Hypothalamus (tissue), 51 donors: ENCODE measurements around the gene OSMR.
"Not testable (repeated sequence)": the region's sequence is repeated elsewhere in the genome, so short reads cannot be mapped to it uniquely, and the experiment has no call there.

Source experiments
- DNase-seq, 51 donors: peaks; one replicate each; lab custom pipeline; 2025; lab: John Stamatoyannopoulos, UW

OSMR gene

DNA sequence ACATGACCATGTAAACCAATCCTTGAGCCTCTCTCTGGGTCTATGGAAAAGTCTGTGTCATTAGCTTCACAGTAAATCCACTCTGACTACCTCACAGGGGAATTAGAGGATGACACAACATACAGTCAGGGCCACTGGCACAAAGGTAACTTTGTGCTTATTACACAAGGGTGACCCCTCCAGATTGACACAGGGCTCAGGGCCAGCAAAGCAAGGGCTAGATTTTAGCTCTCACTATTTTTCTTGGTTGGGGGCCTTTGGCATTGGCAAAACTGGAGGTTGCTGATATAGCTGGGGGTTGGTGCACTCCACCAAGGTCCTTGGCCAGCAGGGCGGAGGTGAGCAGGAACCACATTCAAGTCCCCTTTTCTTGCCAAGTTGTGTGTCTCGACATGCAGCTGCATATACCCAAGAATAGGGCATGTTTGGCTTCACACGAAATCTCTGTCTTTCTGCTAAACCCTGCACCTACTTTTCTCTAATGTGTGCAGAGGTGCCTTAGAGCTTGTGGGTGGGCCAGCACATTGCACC lies 15.2 kb upstream of the OSMR start:
- no peak for DNase-seq

DNA sequence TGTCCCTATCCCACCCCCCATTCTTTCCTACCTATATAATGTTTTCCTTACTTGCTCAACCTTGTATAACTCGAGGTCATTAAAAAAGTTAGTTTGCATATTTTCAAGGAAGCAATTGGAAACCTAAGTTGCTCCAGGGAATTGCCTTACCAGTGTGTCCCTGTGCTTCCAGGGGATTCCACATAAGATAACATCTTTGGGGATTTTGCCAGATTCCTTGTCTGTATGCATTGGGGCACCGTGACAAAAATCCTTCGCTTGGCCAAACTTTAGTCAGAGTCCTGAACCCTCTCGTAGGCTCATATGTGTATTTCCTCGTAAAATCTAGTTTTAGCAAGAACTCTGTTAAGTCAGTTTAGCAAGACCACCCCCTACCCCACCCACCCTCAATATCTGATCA lies 14.7 kb upstream of the OSMR start:
- no peak for DNase-seq

DNA sequence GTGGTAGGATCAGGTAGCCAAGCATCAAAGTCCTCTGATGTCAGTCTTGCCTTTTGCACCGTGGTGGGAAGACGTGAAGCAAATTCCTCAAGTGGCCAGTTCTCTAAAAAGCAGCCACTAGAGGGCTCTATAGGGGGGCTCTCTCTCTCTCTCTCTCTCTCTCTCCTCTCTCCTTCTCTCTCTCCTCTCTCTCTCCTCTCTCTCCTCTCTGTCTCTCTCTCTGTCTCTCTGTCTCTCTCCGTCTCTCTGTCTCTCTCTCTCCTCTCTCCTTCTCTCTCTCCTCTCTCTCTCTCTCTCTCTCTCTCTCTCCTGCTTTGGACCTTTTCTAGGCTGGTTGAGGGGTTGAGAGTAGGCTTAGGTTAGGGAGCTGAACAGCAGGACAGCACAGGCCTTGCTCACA lies 13.9 kb upstream of the OSMR start:
- no peak for DNase-seq

DNA sequence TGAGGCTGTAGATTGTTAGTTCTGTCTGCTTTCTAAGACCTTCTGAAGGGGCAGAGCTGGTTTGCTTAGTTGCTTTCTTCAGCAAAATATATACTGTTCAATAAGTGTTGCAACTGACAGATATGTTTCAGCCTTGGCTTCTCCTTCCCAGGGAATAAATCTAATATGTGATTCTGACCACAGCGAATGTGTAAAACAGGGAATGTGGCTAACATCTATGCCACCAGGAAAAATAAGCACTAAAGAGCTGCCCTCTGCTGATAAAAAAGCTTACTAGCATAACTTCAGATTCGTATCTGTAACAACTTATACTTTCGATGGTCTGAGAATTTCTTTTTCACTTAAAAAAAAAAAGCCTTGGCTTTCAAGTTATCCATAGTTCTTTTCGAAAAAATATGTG lies 13.0 kb upstream of the OSMR start:
- DNase-seq = no peak

DNA sequence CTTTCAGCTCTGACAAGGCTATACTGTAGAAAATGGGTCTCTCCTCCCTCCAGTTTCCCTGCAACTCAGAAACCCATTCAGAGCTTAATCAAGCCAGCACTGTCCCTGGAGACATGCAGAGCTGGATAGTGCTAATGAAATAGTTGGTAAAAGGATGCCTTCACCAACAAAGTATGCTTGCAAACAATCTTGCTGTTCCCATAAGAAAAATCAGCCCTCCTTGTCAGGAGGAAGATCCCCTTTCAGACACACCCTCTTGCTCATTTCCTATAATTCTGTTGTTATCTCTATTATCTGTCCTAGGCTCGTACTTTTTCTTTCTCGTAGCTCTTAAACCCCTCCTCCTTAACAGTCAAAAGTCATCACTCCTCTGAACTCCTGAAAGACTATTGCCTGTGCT lies 9.9 kb upstream of the OSMR start:
- no peak for DNase-seq

DNA sequence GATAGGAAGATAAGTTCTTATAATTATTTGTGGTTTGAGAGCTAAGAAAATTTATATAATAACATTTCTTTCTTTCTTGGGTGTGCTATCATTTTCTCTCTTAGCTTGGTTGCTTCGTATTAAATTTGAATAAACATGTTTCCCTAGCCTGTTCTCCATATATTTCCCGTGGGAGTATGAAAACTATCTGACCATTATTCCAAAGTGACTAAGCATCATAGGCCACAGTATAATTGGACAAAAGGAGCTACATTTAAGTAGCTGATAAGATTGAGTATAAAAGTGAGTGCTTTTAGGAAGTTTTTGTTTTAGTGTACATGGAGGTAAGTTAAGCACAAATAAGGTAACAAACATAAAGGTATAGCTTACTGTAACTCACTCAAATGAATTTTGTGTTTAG lies 8.4 kb upstream of the OSMR start:
- no peak for DNase-seq

DNA sequence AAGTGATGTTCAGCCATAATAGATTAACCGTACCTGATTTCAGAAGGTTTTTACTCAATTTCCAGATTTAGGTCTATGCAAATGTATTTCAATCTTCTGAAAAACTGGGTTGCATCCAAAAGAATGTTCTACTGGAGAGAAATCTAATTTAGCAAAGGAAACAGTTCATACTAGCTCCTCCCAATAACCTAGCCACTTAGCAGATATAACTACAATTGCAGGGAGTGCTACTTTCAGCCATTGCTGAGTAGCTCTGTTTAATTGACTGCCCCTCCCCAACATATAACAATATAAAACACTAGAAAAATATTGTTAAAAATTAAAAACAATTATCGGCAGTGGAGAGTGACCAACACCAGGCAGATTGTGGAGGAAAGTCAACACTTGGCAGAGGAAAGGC lies 7.9 kb upstream of the OSMR start:
- no peak for DNase-seq

DNA sequence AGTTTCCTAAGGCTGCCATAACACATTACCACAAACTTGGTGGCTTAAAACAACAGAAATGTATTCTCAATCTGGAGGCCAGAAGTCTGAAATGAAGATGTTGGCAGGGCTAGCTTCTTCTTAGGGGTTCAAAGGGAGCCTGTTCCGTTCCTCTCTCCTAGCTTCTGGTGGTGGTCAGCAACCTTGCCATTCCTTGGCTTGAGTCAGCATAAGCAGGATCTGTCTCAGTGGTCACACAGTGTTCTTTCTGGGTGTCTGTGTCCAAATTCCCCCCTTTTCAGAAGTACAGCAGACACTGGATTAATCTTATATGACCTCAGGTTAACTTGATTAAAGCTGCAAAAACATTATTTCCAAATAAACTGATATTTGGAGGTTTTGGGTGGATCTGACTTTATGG lies 2.1 kb upstream of the OSMR start:
- no peak for DNase-seq

DNA sequence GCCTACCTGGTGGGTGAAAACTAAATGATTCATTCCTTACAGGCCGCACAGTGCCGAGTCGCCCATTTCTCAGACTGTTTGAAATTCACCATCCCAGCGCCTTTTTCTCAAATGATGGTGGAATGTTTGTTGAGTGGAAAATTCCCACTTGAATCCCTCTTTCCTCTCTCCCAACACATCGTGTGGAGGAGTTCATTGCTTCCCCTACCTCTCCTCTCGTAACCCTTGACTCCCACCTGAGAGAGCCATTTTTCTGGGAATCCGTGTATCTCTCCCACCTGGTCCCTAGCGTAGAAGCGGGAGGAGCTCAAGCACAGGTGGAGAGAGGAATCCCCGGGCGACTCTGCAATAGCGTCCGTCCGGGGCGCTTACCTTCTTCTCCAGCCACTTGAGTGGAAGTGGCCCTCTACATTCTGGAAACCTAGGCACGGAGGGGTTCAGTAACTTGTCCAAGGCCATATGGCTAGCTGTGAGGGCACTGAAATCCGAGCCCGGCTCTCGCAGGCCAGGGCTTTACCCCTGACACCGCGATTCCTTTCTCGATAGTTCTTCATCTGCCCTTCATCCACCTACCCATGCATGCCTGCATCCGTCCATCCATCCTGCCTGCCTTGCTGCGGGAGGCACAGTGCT lies 683 bp downstream of the OSMR start:
- no peak for DNase-seq

DNA sequence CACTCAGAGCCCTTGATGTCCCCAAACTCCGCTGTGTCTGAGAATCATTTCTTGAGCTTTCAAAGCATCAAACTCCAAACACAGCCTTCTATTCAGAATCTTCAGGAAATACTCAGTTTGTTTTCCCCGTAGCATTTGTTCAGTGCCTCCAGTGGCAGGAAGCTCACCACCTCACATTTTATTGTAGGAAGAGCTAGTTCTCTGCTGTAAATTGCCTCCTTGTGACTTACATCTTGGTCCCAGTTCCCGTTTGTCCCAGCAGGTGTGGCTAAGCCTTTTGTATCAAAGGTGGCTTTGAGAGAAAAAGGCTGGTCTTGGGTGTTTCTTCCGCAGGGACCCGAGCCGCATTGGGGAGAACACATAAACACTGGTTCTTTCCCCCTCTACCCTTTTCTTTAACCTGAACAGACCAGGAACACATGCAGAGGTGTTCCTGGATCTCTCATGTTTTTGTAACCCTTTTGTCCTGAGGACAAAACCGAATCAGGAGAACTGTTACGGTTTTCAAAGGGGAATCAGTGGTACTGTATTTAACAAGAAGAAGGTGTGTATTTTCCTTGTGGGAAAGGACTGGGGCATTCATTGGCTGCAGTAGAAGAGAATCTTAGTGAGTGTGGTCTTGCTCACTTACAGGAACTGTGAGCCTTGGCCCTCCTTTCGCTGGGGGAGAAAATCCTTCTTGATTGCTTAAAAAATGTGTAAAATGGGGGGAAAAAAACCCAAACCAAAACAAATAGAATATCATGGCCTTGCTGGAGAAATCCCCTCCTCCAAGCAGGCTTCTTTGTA lies 1.9 kb downstream of the OSMR start:
- DNase-seq = no peak

DNA sequence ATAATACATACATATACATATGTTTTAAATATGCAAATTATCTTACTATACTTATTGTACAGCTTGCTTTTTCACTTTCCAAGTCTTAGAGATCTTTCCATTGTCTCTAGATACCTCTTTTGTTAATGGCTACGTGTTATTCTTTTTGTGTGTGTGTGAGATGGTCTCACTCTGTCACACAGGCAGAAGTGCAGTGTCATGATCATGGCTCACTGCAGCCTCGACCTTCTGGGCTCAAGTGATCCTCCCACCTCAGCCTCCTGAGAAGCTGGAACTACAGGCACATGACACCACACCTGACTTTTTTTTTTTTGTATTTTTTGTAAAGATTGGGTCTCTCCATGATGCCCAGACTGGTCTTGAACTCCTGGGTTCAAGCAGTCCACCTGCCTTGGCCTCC lies 2.8 kb downstream of the OSMR start:
- DNase-seq = no peak

DNA sequence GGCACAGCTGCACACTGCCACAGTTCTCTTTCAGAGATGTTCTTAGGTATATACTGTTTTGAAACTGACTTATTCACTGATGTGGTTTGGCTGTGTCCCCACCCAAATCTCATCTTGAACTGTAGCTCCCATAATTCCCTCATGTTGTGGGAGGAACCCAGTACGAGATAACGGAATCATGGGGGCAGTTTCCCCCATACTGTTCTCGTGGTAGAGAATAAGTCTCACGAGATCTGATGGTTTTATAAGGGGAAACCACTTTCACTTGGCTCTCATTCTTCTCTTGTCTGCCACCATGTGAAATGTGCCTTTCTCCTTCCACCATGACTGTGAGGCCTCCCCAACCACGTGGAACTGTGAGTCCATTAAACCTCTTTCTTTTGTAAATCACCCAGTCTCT lies 5.8 kb downstream of the OSMR start:
- not testable (repeated sequence) for DNase-seq

DNA sequence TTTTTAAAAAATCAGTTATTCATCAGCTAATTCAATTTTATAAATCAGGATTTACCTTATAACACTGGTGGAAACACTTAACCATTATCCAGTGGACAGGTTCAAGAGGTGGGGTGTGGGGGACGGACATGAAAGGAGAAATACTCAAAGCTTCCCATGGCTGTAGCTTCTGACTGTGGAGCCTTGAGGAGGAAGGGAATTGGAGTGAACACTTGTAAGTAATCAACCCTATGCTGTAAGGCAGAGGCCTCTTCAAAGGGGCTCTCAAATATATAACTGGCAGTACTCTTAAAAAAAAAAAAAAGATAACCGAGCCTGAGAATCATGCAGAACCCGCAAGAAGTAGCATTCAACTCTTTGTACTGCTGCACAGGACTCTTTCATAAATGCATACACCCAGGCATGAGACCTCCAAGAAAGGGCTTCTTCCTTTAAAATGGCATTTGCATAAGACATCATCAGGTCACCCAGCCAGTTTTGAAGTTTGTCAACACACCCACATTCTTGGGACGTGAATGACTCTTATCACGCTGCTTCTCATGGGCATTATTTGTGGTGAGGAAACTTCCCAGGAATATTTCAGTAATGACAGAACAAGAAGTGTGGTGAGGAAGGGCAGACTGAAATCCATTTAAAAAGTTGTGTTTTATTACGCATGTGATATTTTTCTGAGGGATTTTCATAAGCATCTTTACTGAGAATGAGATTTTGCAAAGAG lies 8.1 kb downstream of the OSMR start:
- DNase-seq = no peak

DNA sequence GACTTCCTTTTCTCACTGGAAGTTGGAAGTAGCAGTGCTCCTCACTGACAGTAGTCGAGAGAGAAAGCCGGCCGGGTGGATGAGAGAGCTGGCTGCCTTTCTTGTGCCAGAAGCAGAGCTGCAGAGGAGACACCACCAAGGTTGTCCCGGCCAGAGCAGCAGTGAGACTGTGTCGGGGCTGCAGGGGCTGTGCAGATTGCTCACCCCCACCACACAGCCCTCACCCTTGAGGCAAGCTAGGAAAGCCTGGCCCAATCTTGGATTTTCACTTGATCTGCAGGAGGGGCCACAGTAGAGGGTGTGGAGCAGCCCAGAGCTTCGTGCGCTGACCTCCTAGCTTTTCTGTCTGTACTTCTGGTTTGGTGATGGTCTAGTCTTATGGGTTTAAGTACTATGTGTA lies 9.1 kb downstream of the OSMR start:
- DNase-seq = no peak

DNA sequence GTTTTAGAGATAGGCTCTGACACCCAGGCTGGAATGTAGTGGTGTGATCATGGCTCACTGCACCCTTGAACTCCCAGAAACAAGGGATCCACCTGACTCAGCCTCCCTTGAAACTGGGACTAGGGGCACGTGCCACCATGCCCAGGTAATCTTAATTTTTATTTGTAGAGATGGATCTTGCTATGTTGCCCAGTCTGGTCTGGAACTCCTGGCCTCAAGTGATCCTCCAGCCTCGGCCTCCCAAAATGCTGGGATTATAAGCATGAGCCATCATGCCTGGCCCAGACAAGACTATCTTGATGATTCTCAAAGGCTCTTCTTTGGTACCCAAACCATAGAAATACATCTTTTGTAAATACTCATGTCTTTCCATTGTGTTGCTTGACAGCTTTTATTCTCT lies 10.8 kb downstream of the OSMR start:
- no peak for DNase-seq

DNA sequence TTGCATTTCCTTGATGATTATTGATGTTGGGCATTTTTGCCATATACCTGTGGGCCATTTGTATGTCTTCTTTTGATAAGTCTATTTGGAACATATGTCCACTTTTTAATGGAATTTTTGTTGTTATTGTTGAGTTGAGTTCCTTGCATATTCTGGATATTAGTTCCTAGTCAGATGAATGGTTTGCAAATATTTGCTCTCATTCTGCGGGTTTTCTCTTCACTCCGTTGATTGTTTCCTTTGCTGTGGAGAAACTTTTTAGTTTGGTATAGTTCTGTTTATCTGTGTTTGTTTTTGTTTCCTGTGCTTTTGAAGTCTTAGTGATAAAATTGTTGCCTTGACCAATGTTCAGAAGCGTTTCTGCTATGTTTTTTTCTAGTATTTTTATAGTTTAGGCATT lies 13.0 kb downstream of the OSMR start:
- DNase-seq = no peak

DNA sequence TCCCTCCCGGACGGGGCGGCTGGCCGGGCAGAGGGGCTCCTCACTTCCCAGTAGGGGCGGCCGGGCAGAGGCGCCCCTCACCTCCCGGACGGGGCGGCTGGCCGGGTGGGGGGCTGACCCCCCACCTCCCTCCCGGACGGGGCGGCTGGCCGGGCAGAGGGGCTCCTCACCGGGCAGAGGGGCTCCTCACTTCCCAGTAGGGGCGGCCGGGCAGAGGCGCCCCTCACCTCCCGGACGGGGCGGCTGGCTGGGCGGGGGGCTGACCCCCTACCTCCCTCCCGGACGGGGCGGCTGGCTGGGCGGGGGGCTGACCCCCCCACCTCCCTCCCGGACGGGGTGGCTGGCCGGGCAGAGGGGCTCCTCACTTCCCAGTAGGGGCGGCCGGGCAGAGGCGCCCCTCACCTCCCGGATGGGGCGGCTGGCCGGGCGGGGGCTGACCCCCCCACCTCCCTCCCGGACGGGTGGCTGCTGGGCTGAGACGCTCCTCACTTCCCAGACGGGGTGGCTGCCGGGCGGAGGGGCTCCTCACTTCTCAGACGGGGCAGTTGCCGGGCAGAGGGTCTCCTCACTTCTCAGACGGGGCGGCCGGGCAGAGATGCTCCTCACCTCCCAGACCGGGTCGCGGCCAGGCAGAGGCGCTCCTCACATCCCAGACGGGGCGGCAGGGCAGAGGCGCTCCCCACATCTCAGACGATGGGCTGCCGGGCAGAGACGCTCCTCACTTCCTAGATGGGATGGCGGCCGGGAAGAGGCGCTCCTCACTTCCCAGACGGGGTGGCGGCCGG lies 16.4 kb downstream of the OSMR start:
- DNase-seq = not testable (repeated sequence)

DNA sequence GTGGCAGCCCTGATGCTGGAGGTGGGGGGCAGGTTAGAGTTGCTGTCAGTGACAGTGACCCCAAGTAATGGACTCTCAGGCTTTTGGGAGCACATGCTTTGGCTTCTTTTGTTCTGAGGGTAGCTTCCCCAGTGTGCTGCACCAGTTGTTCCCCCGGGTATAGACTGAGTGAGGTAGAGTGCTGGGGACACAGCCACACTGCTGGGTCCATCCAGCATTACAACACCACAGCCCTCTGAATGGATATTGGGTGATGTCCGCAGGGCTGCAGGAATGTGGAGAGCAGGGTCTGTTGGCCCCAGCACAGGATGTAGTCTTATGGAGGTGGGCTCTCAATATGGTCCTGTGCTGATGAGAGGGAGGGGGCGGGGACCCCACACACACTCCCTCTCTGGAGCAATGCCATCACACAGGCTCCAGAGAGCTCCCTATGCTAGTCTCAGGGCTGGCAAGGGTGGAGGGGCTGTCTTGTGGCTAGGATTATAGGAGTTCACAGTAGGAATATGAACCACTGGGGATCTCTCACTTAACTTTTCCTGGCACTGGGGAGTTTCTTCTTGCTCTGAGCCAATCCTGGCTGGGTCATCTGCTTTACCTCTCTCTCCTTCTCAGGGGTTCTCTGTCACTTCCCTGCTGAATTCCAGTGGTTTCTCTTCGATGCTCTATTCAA lies 20.7 kb downstream of the OSMR start:
- no peak for DNase-seq

DNA sequence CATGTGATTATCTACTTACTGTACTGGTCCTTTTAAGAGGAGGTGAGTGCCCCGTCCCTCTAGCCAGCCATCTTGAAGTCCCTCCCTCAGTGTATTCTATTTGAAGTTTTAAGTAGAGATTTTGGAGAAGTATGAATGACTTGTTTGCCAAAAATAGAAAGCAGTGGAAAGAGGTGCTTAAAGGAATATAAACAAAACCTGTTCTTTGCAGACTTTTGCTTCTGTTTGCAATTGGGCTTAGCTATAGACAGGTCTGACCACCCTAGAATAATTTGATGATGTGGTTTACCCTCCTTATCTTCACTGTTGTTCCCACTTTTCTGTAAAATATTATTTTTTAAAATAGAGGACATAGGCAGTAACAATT lies 21.2 kb downstream of the OSMR start:
- DNase-seq = no peak

DNA sequence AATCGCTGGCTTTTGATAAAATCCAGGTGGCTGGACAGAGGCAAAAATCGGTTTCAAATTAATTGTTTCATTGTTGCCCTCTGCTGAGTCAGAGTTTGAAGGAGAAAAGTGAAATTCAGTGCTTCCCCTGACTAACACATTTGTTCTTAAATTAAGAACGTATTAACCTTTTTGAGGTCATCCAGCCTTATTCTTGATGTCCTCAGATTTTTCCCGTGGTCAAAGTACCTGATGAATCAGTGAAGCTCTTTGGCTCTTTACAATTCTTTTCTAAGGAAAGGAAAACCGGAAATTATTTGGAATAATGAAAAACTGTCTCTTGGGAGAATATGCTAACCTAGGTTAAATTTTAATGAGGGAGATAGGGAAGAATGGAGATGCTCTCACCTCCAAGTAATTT lies 21.6 kb downstream of the OSMR start:
- DNase-seq = no peak

DNA sequence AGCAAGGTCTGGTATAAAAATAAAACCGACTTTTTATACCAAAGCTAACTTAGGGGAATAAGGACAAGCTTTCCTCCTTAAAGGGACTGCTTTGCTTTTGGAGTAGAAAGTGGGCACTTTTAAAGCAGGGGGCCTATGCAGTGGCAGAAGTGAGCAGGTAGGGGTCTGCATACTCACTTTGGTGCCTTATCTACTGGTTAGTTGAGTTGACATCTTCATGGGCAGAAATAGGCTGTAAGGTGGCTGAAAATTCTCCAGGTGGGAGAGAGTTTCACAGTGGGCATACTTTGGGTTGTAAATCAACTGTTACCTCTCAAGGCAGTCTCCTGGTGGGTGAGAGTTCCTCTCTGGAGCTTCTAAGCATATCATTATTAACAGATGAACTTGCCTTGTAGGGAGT lies 24.8 kb downstream of the OSMR start:
- DNase-seq = no peak
